NCI-H1694 treated with DMSO at 0.1 percent for 48 hours (cell line): ENCODE measurements around the gene ALK.

Experiments used
- DNase-seq: peaks from one replicate; lab custom pipeline; 2025; lab: John Stamatoyannopoulos, UW

Gene ALK

DNA sequence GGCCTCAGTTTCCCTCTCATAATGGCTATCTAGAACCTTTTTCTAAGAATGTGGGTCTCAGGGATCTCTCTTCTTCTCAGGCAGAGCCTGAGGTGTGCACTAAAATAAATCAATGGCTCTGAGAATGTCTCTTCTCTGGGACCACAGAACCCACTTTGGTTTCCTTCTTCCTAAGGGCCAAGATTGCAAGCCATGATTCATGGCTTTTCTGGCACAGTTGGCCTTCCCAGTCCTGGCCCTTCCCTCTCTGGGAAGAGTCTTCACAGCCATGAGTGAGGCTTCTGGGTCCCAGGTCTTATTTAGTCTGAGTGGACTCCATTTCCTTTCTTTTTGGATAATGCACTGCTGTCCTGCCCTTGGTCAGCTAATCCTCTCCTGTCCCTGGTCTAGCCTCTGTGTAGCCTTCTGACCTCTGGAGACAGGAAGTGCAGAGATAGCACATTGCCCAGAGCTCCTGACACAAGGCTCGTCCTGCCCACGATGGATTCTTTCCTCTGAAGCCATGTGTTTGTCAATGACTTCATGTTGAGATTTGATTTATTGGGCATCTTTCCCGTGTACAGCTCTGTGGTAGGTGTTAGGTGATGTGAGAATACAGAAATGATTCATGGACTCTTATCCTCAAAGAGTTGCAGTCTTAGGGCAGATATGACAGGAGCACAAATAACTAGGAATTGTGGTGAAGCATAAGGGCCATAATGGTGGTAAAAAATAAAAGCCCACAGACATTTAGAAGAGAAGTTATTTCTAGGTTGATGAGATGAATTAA lies 561.2 kb downstream of the ALK start:
- no peak for DNase-seq

DNA sequence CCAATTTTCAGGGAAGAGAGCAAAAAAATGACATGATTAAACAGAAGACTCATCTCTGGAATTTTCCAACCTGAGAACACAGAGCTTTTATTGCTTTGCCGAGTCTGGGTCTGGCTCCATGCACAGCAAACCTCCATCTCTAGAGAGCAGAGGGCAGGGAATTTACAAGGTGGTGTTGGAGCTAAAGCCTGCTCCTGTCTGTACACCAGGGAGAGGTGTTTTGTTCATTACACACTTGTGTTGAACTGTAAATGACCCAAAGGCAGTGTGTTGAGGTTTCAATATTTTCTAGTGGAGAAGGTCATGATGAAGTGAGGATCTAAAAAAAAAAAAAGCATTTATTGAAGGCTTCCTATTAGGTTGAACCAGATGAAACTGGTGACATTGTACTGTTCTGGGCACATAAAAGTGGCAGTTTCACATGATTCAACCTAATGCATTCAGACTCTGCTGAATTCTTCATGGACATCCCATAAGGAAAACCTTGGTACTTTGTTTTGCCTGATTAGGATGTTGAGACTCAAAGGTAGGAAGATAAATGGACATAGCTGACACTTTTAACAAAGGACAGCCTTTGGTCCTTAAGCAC lies 567.9 kb downstream of the ALK start:
- no peak for DNase-seq

DNA sequence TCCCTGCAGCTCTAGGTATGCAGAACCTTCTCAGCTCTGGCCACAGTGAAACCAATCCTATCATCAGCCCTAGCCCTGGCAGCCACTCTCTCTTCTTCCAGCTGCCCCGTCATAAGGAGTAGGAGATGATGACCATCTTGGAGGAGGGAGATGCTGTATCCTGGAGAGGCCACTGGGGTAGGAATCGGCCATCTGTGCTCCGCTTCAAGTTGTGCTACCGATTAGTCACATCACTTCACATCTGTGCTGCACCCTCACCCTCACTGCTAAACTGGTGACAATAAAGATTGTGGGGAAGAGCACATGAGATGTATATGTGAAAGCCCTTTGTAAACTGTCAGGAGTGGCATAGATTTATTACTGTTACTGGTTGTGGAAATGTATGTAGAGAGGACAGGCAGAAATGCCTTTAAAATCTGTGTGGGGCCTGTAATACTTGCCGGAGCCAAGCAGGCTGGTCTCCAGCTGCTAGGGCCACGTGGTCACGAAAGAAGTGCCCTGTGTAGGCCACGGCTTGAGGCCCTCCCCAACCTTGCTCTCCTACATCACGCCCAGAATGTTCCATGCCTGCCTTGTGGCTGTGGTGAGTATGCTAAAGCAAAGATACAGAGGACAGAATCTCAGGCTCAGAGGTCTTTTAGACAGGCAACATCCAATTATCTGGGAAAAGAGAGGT lies 569.3 kb downstream of the ALK start:
- no peak for DNase-seq

DNA sequence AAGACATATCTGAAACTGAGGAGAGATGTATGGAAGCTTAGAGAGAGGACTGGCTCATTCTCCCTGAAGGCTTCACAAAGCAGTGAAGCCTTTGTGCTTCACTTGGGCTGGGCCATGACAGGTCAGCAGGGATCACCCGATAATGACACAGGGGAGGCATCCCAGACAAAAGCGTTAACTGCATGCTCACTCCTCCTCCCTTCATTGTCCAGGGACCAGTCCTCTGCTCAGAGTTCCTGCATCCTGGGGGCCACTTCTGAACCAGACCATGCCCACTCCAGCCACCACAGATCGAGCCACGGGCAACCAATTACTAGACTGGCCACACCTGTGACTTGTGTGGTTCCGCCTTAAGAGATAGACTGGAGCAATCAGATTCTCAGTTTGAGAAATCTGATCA lies 570.1 kb downstream of the ALK start:
- no peak for DNase-seq

DNA sequence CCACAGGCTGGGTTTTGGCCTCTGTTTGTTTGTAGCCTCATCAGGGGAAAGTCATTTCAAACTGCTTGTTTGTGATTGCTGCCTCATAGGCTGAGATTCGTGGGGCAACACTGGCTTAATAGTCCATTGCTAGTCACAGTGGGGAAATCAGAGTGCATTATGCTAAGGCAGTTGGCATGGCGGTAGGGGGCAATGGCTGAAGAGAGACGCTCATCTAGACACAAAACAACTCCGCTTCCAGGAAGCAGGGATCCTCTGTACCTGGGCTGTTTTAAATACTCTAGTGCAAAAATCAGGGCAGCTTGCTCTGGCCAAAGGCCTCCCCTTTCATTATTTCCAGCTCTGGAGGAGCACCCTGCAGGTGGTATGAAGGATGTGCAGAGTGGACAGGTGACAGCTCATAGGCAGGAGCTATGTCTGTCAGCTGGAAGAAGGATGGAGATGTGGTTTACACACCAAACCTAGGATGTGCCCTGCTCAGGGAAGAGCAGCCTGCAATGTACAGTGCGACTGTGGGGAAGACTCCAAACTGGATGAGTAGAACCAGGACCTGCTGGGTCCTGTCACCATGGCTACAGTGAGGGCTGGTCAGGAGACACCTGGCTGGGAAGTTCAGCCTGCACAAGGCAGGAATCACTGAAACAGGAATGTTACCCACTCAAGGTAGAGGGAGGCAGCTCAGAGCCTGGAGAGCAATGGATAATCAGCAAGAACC lies 571.9 kb downstream of the ALK start:
- DNase-seq, result no peak

DNA sequence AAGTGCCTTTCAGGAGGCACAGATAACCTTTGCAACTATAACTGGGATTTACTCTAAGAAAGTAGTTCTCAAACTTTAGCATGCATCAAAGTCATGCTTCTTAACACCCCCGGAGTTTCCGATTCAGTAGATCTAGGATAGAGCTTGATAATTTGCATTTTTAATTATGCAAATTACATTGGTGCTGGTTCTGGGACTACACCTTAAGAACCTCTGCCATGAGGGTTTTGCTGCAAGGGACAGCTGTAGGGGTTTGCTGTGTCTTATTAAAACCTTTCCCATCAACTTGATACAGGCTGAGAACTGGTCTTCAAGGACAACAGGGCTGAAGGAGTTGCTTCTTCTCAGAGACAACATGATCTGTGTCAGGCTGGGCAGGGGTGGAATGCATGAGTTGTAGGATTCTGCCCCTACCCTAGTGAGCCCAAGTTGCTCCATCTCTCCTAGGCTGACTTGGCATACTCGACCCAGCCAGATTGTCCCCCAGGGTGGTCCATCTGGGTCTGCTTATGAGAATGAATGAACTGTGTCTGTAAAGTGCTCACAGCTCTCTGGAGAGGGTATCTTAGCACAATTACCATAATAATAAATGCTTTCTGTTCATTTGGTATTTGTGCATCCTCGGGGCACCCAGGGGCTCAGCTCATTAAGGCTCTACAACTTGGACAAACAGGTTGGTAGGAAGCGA lies 573.5 kb downstream of the ALK start:
- peak; percentile 18 for DNase-seq

DNA sequence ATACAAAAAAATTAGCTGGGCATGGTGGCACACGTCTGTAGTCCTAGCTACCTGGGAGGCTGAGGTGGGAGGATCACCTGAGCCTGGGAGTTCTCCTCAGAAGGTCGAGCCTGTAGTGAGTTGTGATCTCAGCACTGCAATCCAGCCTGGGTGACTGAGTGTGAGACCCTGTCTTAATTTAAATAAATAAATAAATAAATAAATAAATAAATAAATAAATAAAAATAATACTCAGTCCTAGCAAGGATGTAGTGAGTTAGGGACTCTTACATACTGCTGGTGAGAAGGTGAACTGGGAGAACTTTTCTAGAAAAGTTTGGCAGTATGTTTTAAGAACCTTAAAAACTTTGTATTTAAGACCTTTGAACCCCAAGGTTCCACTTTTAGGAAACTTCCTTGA lies 576.1 kb downstream of the ALK start:
- no peak for DNase-seq

DNA sequence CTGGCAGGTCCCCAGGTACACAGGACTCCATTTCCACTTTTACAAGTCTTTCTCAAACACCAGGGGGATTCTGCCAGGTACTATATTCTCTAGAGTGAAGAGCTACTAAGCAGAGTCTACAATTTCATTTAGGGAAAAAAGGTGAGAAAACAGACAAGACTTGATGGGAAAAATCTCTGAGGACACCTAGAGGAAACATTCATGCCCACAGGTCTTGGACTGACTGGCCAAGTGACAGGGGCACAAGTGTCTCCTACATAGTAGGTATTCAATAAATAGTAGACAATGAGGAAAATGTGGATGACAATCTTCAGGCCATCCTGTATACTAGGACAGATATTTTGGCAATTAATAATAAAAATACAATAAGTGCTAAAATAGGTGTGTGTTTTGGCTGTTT lies 577.6 kb downstream of the ALK start:
- no peak for DNase-seq

DNA sequence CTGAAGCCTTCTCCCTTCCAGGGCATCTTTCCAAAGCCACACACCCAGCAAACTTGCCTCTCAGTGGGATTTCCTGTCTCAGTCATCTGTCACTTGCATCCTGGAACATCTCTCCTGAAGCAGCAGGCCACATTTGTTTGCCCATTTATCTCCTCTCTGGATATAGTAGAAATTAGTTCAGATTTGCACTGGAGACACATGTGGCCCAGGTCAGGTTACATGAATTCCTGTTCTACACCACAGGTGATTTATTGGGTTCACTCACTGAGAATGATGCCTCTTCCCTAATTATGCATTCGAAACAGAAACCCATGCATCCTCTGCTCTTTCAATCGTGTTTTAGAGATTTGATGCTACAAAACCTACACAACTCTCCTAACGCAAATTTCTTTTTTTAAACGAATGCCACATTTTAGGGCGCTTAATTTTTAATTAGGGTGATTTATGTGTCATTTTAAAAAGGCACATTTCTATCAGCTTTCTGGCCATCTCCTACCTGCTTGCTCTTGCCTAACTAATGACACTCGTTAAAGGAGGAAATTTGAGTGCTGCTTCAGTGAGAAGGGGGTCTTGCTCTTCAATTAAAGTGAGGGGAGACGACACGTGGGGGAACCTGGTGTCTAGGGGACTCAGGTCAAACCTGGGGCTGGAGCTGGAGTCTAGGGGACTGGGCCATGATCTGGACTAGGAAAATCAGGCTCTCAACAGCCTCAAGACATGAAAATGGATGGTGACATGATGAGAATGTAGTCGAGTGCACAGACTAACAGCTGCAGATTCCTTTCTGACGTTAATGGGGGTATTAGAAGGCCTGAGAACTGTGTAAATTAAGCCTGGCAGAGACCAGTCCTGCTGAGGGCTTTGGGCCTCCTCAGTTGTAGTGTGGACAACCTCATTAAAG lies 584.8 kb downstream of the ALK start:
- peak; percentile 51 for DNase-seq

DNA sequence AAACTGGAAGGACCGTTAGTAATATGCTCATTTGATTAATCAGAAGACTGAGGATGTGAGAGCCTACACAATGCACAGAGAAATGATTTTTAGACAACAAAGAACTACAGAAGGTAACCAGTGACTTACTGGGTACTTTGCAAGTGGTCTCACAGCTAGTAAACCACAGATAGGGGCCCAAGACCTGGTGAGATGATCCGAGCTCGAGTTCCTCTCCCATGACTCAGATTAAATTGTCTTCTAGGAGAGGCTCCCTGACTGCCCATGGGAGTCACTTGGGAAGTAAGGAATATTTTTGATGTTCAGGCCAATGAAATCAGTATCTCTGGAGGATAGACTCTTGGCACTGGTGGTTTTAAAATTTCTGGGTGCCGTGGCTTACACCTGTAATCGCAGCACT lies 586.0 kb downstream of the ALK start:
- no peak for DNase-seq

DNA sequence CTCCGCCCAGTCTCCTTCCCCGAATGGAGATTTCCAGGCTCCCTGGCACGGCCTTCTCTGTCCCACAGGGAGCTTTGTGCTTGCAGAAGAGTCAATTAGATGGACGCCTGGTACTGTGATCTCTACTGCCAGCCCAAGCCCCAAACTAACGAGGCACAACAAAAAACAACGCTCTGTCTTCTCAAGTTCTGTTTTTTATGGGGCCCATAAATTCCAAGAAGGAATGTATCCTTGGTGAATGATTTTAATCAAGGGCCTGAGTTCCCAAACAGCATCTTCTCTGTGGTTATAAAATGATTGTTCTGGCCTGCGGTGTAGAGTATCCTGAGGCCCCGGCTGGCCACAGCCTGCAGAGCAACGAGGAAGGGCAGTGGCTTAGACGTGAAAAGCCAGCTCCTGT lies 586.7 kb downstream of the ALK start:
- no peak for DNase-seq

DNA sequence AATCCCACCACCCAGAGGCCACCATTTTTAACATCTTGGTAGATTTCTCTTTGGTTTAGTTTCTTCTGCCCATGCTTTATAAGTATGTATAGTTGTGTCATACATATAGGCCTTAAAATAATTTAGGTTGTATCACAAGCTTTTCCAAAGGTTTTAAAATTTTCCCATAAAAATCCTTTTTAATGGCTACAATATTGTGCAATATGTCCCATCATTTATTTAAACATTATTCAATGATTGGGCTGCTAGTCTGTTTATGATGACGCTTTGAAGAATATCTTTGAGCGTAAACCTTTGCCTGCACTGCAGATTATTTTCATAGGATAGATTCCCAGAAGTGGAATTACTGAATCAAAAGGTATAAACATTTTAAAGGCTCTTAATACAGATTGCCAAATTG lies 588.8 kb downstream of the ALK start:
- DNase-seq, result no peak

DNA sequence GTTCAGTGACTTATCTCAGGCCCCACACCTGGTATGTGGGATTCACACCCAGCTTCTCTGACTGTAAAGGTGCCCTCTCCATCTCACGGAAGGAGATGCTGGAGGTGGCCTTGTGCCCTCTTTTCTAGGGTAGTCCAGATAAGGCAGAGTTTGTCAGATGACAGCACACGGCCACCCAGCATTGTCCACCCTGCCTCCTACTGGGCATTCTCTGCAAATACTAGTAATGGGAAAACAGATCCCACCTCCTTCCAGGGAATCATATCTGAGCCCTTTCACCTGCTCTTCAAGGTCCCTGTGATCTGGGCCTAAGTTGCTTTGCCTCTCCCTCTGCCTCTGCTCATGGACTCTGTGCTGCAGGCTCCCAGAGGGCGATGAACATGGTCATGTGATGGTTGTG lies 591.5 kb downstream of the ALK start:
- DNase-seq, result no peak

DNA sequence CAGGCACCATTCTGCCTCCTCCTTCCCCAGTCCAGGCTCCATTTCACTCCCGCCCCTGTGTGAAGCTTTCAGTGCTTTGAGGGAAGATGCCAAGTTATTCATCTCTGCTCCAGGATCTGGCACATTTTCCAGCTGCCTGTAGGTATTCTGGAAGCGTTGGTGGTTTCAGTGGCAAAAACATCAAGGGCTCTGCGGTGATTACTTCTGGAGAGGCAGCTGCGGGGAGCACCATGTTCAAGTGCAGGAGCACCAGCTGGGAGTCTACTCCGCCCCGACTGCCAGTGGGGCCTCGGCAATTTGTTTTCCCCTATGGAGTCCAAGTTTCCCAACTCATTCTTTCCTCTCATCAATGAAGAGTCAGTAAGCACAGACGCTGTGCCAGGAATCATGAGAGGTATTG lies 594.5 kb downstream of the ALK start:
- no peak for DNase-seq

DNA sequence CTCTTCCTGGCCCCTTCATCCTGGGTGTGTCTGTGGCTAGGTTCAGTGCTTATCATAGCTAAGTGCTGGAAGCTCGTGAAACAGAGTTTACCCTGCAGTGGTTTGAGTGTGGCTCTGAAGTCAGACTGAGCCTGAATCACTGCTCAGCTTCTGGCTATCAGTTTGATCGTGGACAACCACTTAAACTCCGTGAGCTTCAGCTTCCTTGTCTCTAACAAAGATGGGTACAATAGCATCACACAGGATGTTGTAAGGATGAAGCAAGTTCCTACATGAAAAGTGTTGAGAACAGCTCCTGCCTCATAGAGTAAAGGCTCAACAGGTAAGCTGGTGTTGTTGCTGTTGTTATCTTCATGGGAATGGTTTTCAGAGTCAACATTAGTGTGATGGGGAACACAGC lies 595.8 kb downstream of the ALK start:
- no peak for DNase-seq

DNA sequence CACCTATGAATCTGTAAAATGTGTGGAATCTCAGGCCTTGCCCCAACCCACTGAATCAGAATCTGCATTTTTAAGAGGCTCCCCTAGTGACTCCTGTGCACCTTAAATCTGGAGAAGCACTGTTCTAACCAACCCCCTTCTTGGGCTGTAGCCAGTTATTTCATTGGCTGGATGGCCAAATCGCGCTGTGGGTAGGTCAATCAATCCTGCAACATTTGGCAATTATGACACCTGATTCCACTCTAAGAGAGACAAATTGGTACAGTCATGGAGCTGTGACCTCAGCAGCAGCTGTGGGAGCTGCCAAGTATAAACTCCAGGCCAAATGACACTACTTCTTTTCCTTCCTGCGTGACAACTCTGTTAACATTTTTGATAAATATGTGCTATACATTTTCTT lies 597.4 kb downstream of the ALK start:
- DNase-seq, result peak; percentile 51

DNA sequence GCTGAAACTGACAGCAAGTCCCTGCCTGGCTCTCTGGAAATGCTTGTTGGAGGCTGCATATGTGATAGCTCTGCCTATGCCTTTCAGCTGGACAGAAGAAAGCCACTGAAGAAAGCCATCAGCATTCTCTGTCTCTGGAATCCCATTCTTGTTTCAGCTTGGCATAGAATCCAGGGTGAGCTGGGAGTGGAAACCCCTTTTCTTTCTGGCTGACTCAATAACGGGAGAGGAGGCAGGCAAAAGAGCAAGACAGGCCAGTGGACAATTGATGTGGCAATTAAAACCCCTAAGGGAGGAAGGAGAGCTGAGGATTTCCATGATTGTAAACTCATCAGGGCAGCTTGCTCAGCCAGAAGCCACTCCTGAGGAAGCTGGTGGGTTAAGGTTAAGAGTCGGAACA lies 598.1 kb downstream of the ALK start:
- no peak for DNase-seq

DNA sequence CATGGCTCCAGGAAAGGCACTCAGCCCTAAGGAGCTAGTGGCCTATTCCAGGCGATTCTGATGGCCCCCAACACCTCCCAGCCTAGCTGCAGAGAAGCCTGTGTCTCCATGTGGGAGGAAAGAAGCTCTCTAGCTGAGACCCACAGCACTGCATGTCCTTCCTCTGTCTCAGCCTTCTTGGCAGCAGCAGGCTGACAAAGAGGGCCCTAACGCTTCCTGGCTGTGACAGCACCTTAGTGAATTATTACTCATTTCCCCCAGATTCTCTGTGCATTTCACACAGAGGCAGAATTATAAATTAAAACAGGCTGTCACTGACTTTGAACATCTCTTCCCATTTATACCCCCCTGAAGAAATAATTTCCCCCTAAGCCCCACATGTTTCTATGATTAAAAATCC lies 599.4 kb downstream of the ALK start:
- no peak for DNase-seq

DNA sequence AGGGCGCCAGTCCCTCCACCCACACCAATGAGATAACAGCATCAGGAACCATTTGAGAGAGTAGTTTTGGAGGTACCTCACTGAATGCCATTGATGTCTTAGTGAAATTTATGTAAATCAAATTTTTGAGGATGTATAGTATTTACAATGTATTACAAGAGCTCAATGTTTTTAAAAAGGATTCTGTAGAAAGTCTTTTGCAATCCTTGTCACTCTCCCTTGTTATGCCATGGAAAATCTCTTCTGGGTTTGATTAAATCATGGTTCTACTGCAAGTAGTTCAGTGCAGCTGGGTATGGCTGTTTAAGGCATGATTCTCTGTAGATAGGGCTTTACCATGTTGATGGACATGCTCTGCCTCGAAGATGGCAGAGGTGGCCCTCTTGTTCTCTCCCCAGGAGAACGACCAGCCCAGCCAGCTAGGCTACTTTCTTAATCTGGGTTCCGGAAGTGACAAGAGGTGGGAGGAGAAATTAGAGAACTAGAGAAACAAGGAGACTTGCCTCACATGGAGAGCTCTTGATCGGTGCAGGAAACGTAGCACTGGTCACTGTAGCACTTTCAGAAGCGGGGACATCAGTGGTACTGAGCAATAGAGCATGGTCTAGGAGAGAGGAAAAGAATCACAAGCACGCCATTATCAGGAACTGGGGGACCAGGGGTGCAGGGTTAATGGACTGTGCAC lies 603.4 kb downstream of the ALK start:
- no peak for DNase-seq

DNA sequence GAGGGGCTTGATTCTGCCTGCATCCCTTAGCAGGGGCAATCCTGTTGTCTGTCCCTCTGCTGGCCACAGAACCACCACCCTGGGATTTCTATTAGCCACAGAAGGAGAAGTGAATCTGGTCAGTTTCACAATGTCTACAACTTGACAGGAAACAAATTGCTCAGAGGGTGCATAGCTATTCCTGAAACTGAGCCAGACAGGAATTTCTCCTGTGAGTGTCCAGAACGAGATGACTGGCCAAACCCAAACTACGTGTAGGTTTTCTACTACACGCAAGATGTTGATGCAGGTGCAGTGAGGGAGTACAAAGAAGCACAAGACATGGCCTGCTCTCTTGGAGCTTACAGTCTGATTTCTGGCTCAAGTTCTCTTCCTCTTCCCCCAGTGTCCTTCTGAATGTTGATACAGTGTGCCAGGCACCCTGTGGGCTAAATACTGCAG lies 604.3 kb downstream of the ALK start:
- no peak for DNase-seq
